OCI-LY7 (cell line): ENCODE data around the gene HLA-A. TPM values are rescaled to one million over a fixed set of nuclear protein-coding genes. Genes with fewer than 3 reads are reported as not detected.

ENCODE experiments used
- BruUV-seq: library from RNA; stranded (reverse); fragments of 400-500 nt; replicated peaks from 2 replicates; lab custom pipeline; 2021; lab: Mats Ljungman, UMichigan
- CTCF ChIA-PET: fragments of 300-600 bp; sonication (Branson Sonifier 250); formaldehyde crosslinking; loops from one replicate; lab custom pipeline; 2022; ENCODE audit warnings: antibody characterized with exemption; ENCODE audit not compliant: unreplicated experiment; lab: Charles Lee
- POLR2A ChIA-PET: fragments of 300-600 bp; sonication (Branson Sonifier 250); formaldehyde crosslinking; loops from one replicate; lab custom pipeline; 2022; ENCODE audit warnings: antibody characterized with exemption; lab: Charles Lee
- DNase-seq: peaks from one replicate; pipeline ENCODE4 v3.0.0-alpha.2; 2015; ENCODE audit warnings: low spot score
- H2AFZ ChIP-seq: fragments of 200-600 bp; sonication (generic), shearing (Covaris generic); 2 replicates; pipeline ENCODE4 v1.6.1; 2014; ENCODE audit warnings: mild to moderate bottlenecking, antibody characterized with exemption, low read length, moderate library complexity
- H3K27ac ChIP-seq: fragments of 200-600 bp; sonication (generic); 2 replicates; pipeline ENCODE4 v1.5.1; 2014; ENCODE audit warnings: mixed run types, low read depth, mild to moderate bottlenecking, moderate library complexity, low read length, inconsistent platforms; ENCODE audit not compliant: poor library complexity, severe bottlenecking
- H3K36me3 ChIP-seq: fragments of 200-600 bp; sonication (generic); 2 replicates; pipeline ENCODE4 v1.6.1; 2014; ENCODE audit warnings: mild to moderate bottlenecking, antibody characterized with exemption, low read length, moderate library complexity, mixed read lengths; ENCODE audit not compliant: insufficient read depth
- H3K4me1 ChIP-seq: fragments of 200-600 bp; sonication (generic); 2 replicates; pipeline ENCODE4 v1.5.1; 2014; ENCODE audit warnings: mild to moderate bottlenecking, low read length; ENCODE audit not compliant: insufficient read depth, poor library complexity, severe bottlenecking
- H3K4me2 ChIP-seq: fragments of 200-600 bp; sonication (generic); 2 replicates; pipeline ENCODE4 v1.6.1; 2014; ENCODE audit warnings: mild to moderate bottlenecking, low read length
- H3K4me3 ChIP-seq: fragments of 200-600 bp; sonication (generic); 2 replicates; pipeline ENCODE4 v1.5.1; 2014; ENCODE audit warnings: mild to moderate bottlenecking, low read depth, low read length; ENCODE audit not compliant: poor library complexity, severe bottlenecking
- H3K79me2 ChIP-seq: fragments of 200-600 bp; sonication (generic); 2 replicates; pipeline ENCODE4 v1.6.1; 2016; ENCODE audit warnings: low read depth, mild to moderate bottlenecking, low read length, moderate library complexity, mixed read lengths; ENCODE audit not compliant: insufficient read depth
- H3K9me2 ChIP-seq: fragments of 200-600 bp; sonication (generic); 2 replicates; pipeline ENCODE4 v1.6.1; 2016; ENCODE audit warnings: mild to moderate bottlenecking, low read length, mixed read lengths; ENCODE audit not compliant: insufficient read depth
- H3K9me3 ChIP-seq: fragments of 200-600 bp; sonication (generic); 2 replicates; pipeline ENCODE4 v1.6.1; 2014; ENCODE audit warnings: mild to moderate bottlenecking, mixed run types, low read length, mixed read lengths
- H4K20me1 ChIP-seq: fragments of 200-600 bp; sonication (generic); 2 replicates; pipeline ENCODE4 v1.6.1; 2014; ENCODE audit warnings: mild to moderate bottlenecking, antibody characterized with exemption, low read length, moderate library complexity, mixed read lengths; ENCODE audit not compliant: insufficient read depth
- EZH2phosphoT487 ChIP-seq: fragments of 200-600 bp; sonication (generic); IDR thresholded peaks from 2 replicates; pipeline ENCODE4 v1.6.1; 2018; ENCODE audit warnings: low read depth, borderline replicate concordance, mild to moderate bottlenecking, mixed run types, antibody characterized with exemption, low read length, moderate library complexity, mixed read lengths
- intact Hi-C: fragments of 100-400 bp; cut with micrococcal nuclease; formaldehyde crosslinking; loops from one replicate; pipeline ENCODE4 v1.10.0; 2022; ENCODE audit not compliant: unreplicated experiment
- total RNA-seq, 2 experiments: library from RNA; depleted of rRNA in 1 of 2; stranded (reverse); fragments of >200 nt in 1 of 2; shearing (Covaris generic) in 1 of 2; gene quantifications; 2 replicates each; pipeline ENCODE4 v1.2.3, GENCODE V29; 2014 to 2022
- TF ChIP-seq, protein P1 (sequence below): fragments of 200-600 bp; sonication (generic); conservative IDR thresholded peaks from 2 replicates; pipeline ENCODE4 v1.5.1; 2014; ENCODE audit warnings: mild to moderate bottlenecking, antibody characterized with exemption, low read length, moderate library complexity, mixed read lengths

HLA-A gene
- total RNA-seq, 2 experiments from 2014 or later: 393 to 672 TPM

DNA sequence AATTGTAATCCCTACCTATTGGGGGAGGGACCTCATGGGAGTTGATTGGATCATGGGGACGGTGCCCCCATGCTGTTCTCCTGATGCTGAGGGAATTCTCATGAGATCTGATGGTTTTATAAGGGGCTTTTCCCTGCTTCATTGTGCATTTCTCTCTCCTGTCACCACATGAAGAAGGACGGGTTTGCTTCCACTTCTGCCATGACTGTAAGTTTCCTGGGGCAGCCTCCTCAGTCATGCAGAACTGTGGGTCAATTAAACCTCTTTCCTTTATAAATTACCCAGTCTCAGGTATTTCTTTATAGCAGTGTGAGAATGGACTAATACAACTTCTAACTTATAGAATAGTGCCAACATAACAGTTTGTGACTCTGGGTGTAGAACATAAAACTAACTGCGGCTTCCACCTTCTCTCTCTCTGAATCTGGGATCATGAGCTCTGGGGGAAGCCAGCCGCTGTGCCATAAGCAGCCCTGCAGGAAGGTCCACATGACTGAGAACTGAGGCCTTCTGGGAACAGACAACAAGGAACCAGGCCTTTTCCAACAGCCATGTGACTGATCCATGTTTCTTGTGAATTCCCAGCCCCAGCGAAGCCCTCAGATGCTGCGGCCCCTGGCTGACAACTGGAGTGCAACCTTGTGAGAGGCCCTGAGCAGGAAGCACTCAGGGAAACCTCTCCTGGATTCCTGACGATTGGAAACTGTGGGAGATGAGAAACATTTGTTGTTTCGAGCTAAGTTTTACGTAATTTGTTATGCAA lies 3.4 kb upstream of the HLA-A start:
- DNase-seq: no peak
- CTCF ChIA-PET: no interaction called here
- Histone ChIP-seq H3K79me2 (peaks cover 17% of the 10 kb centered on the region; the same call in 1 of the 2 replicates), H3K9me3 (peaks cover 4% of the 10 kb centered on the region; the same call in 1 of the 2 replicates), H3K4me3 (no peak overlapping the region), H3K9me2 (no peaks in the 10 kb centered on the region), H2AFZ (no peak overlapping the region), H3K36me3 (peaks cover 13% of the 10 kb centered on the region), H3K27ac (no peak overlapping the region), H4K20me1 (0 out of 2 replicates have a peak, but pooled peaks cover 6% of the 10 kb centered on the region), H3K4me1 (peaks cover 22% of the 10 kb centered on the region), H3K4me2 (no peak overlapping the region)
- intact Hi-C loops: no loop called here
- POLR2A ChIA-PET: interaction anchor here (0.7 kb wide), 1 partner anchor 214 kb away, joined by 3 read pairs; no protein-coding TSS in a partner anchor
- no TSS peak for BruUV-seq
- no peak for TF ChIP-seq EZH2phosphoT487
- TF ChIP-seq, protein P1, sequence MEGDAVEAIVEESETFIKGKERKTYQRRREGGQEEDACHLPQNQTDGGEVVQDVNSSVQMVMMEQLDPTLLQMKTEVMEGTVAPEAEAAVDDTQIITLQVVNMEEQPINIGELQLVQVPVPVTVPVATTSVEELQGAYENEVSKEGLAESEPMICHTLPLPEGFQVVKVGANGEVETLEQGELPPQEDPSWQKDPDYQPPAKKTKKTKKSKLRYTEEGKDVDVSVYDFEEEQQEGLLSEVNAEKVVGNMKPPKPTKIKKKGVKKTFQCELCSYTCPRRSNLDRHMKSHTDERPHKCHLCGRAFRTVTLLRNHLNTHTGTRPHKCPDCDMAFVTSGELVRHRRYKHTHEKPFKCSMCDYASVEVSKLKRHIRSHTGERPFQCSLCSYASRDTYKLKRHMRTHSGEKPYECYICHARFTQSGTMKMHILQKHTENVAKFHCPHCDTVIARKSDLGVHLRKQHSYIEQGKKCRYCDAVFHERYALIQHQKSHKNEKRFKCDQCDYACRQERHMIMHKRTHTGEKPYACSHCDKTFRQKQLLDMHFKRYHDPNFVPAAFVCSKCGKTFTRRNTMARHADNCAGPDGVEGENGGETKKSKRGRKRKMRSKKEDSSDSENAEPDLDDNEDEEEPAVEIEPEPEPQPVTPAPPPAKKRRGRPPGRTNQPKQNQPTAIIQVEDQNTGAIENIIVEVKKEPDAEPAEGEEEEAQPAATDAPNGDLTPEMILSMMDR: no peak

DNA sequence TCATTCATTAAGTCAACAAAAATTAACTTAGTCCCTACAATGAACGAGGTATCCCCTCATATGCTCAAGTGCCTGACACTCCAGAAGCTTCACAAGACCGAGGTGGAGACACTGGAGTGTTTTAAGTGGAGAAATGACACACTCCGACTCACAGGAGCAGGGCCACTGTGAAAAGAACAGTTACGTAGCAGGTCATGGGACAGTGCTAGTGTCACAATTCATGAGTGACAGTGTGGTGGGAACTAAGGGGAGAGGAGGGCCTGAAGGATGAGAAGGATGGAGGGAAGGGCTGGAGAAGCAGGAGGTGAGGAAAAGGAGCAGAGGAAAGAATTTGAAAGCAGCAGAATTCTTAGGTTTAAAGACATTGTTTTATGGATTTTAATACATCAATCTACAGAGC lies 1.3 kb upstream of the HLA-A start:
- H3K9me2 ChIP-seq: no peaks in the 10 kb centered on the region
- no TSS peak for BruUV-seq
- ChIA-PET POLR2A (interaction anchor here (1.3 kb wide), 1 partner anchor 23 kb away, joined by 6 read pairs; no protein-coding TSS in a partner anchor), CTCF (no interaction called here)
- H4K20me1 ChIP-seq: 0 out of 2 replicates have a peak, but pooled peaks cover 6% of the 10 kb centered on the region
- H3K4me1 ChIP-seq: peaks cover 32% of the 10 kb centered on the region
- intact Hi-C loops: no loop called here
- TF ChIP-seq EZH2phosphoT487: no peak
- TF ChIP-seq, protein P1: no peak
- peak overlapping the region; percentile 54 for H3K27ac ChIP-seq
- peak overlapping the region; percentile 91 for H2AFZ ChIP-seq
- peaks cover 4% of the 10 kb centered on the region; the same call in 1 of the 2 replicates for H3K9me3 ChIP-seq
- DNase-seq: no peak
- H3K79me2 ChIP-seq: peaks cover 19% of the 10 kb centered on the region; the same call in 1 of the 2 replicates
- peaks cover 34% of the 10 kb centered on the region for H3K36me3 ChIP-seq
- H3K4me2 ChIP-seq: peak overlapping the region; percentile 95
- no peak overlapping the region for H3K4me3 ChIP-seq
